Measurements from ENCODE around the gene STS. TPM values are rescaled to one million over a fixed set of nuclear protein-coding genes. Genes with fewer than 3 reads are reported as not detected.

The STS gene
- total and polyA plus RNA-seq, 8 donors = 1.1 to 8.7 (median 2.6) TPM

DNA sequence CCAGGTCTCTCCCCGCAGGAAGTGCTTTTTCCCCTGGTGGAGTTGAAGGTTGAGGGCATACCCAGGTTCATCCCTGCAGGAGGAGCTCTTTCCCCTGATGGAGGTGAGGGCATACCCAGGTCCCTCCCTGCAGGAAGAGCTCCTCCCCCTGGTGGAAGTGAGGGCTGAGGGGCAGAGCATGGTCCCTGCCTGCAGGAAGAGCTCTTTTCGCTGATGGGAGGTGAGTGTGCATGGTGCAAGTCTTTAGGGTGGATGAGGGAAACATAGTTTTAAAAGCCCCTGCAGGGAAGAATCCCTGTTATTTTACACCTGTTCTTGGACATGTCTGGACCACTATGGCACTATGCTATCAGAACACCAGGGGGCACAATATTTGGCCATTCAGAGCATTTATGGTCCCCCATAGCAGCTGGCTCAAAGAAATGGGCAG is 44.2 kb downstream of the STS start:
- TF ChIP-seq, protein P1, sequence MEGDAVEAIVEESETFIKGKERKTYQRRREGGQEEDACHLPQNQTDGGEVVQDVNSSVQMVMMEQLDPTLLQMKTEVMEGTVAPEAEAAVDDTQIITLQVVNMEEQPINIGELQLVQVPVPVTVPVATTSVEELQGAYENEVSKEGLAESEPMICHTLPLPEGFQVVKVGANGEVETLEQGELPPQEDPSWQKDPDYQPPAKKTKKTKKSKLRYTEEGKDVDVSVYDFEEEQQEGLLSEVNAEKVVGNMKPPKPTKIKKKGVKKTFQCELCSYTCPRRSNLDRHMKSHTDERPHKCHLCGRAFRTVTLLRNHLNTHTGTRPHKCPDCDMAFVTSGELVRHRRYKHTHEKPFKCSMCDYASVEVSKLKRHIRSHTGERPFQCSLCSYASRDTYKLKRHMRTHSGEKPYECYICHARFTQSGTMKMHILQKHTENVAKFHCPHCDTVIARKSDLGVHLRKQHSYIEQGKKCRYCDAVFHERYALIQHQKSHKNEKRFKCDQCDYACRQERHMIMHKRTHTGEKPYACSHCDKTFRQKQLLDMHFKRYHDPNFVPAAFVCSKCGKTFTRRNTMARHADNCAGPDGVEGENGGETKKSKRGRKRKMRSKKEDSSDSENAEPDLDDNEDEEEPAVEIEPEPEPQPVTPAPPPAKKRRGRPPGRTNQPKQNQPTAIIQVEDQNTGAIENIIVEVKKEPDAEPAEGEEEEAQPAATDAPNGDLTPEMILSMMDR (IDR thresholded peaks at IDR 0.05) = no peak
- no peaks in the 10 kb centered on the region for H3K4me1 ChIP-seq
- ATAC-seq (no peak), FAIRE-seq (no peak), DNase-seq (no peak)
- no peak overlapping the region for H3K27ac ChIP-seq
- no peaks in the 10 kb centered on the region for H3K27me3 ChIP-seq
- intact Hi-C loops (cut with DNase I) = no loop called here
- 85 to 88% methylated on average over 2 of the region's 2 CpGs for WGBS, 2 donors
- H3K36me3 ChIP-seq = no peaks in the 10 kb centered on the region
- H3K4me3 ChIP-seq = no peak overlapping the region
- no peaks in the 10 kb centered on the region for H3K9me3 ChIP-seq

DNA sequence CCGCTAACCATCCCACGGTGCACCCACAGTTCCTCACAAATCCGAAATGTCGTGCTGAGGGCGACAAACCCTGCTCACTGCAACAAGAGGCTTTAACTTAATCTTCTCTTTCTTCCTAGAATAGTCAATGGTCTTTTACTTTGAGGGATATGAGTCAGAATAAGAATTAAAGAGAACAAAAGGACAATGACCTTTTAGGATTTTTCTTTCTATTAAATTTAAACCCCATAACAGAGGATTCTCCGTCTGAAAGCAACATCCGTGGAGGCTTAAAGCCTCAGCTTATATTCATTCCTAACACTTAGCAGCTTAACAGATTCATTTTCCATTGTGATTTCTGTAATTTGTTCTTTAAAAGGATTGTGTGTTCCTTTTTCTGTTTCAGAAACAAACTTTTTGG is 45.4 kb downstream of the STS start:
- Histone ChIP-seq H3K9me3 (no peaks in the 10 kb centered on the region), H3K4me1 (no peaks in the 10 kb centered on the region), H3K36me3 (no peaks in the 10 kb centered on the region), H3K4me3 (no peak overlapping the region), H3K27ac (no peak overlapping the region), H3K27me3 (no peaks in the 10 kb centered on the region)
- TF ChIP-seq, protein P1 (IDR thresholded peaks at IDR 0.05) = no peak
- ATAC-seq = no peak
- DNase-seq = no peak
- intact Hi-C loops (cut with DNase I) = no loop called here
- 91 to 94% methylated on average over 7 of the region's 7 CpGs for WGBS, 2 donors
- no peak for FAIRE-seq

DNA sequence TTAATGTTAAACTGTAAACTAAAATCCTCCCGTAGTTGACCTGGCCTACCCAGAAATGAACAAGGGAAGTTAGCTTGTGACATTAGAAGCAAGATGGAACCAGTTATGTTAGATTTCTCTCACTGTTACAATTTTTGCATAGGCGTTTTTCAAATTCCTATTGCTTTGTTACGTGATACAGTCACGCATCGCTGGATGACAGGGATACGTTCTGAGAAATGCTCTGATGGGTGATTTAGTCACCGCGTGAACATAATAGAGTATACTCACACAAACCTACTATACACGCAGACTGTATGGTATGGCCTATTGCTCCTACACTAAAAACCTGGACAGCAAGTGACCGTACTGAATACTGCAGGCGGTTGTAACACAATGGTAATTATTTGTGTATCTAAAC is 47.1 kb downstream of the STS start:
- H3K36me3 ChIP-seq = no peaks in the 10 kb centered on the region
- no peak for DNase-seq
- H3K27me3 ChIP-seq = no peaks in the 10 kb centered on the region
- TF ChIP-seq, protein P1 (IDR thresholded peaks at IDR 0.05) = no peak
- H3K27ac ChIP-seq = no peak overlapping the region
- FAIRE-seq = no peak
- no peaks in the 10 kb centered on the region for H3K4me1 ChIP-seq
- ATAC-seq = no peak
- no peak overlapping the region for H3K4me3 ChIP-seq
- WGBS, 2 donors = 95 to 96% methylated on average over 11 of the region's 11 CpGs
- intact Hi-C loops (cut with DNase I) = no loop called here
- no peaks in the 10 kb centered on the region for H3K9me3 ChIP-seq

Small RNA genes within 50 kb of the gene (microRNA-seq; reads per million reads assigned to microRNA genes)
- 0 to 1.2 reads per million in 2 donors for gene MIR4767

Other genes with a start within 250 kb of the STS start
- 10 to 100 TPM in 2 of 6 donors, 1 to 10 TPM in 4; 4.7 to 20.2 (median 8.7) TPM for gene PUDP, start 441 bp downstream of the STS start, total RNA-seq
- gene PUDP, start 441 bp downstream of the STS start, polyA plus RNA-seq = 1 to 10 TPM; 3.3 to 8.8 TPM